IMR-90 (cell line): ENCODE data around the gene RHOH.

ENCODE experiments used
- FOS ChIP-seq: fragments of 150-350 bp; IDR thresholded peaks from 2 replicates; pipeline ENCODE4 v1.6.1; 2016; ENCODE audit warnings: low read depth, low read length
- MXI1 ChIP-seq: IDR thresholded peaks from 2 replicates; pipeline ENCODE4 v1.6.1; 2012; ENCODE audit warnings: low read depth, mild to moderate bottlenecking, low read length, moderate library complexity, borderline replicate concordance
- POLR2A ChIP-seq: IDR thresholded peaks from 2 replicates; pipeline ENCODE4 v1.6.1; 2012; ENCODE audit warnings: mild to moderate bottlenecking, low read depth, low read length
- RAD21 ChIP-seq: IDR thresholded peaks from 2 replicates; pipeline ENCODE4 v1.6.1; 2012; ENCODE audit warnings: low read length, improper control_type of control experiment
- RCOR1 ChIP-seq: IDR thresholded peaks from 2 replicates; pipeline ENCODE4 v1.6.1; 2012; ENCODE audit warnings: mild to moderate bottlenecking, low read length, improper control_type of control experiment; ENCODE audit not compliant: insufficient replicate concordance
- SMC3 ChIP-seq: fragments of 150-350 bp; IDR thresholded peaks from 2 replicates; pipeline ENCODE4 v1.6.1; 2016; ENCODE audit warnings: low read depth, mild to moderate bottlenecking, antibody characterized with exemption, low read length, moderate library complexity
- TF ChIP-seq, protein P1 (sequence below): conservative IDR thresholded peaks from 2 replicates; pipeline ENCODE4 v1.5.1; 2012; ENCODE audit warnings: mild to moderate bottlenecking, low read depth, low read length, improper control_type of control experiment
- TF ChIP-seq, protein P2 (sequence below): fragments of 150-350 bp; IDR thresholded peaks from 2 replicates; pipeline ENCODE4 v1.6.1; 2017; ENCODE audit warnings: mild to moderate bottlenecking, antibody characterized with exemption, low read length, low read depth

DNA sequence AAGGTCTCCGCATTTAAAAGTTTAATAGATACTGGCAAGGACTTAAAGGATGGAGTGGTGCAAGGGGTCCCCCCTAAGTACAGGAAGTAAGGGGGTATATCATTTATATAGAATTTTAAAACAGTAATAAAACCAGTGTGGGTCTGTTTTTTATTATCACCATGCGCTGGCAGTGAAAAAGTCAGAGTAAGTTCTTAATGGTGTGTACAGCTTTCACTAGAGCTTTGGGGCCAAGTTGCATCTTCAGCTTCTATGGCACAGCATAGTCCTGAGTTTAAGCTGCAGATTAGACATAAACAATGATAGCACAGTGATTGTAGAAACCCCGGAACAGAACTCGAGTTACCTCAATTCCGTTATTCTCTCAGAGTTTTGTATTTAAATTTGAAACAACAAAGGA is 27.6 kb downstream of the RHOH start:
- TF ChIP-seq, protein P1, sequence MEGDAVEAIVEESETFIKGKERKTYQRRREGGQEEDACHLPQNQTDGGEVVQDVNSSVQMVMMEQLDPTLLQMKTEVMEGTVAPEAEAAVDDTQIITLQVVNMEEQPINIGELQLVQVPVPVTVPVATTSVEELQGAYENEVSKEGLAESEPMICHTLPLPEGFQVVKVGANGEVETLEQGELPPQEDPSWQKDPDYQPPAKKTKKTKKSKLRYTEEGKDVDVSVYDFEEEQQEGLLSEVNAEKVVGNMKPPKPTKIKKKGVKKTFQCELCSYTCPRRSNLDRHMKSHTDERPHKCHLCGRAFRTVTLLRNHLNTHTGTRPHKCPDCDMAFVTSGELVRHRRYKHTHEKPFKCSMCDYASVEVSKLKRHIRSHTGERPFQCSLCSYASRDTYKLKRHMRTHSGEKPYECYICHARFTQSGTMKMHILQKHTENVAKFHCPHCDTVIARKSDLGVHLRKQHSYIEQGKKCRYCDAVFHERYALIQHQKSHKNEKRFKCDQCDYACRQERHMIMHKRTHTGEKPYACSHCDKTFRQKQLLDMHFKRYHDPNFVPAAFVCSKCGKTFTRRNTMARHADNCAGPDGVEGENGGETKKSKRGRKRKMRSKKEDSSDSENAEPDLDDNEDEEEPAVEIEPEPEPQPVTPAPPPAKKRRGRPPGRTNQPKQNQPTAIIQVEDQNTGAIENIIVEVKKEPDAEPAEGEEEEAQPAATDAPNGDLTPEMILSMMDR, result no peak
- TF ChIP-seq MXI1, result no peak
- no peak for TF ChIP-seq RAD21
- no peak for TF ChIP-seq POLR2A
- TF ChIP-seq SMC3, result no peak
- no peak for TF ChIP-seq RCOR1
- TF ChIP-seq, protein P2, sequence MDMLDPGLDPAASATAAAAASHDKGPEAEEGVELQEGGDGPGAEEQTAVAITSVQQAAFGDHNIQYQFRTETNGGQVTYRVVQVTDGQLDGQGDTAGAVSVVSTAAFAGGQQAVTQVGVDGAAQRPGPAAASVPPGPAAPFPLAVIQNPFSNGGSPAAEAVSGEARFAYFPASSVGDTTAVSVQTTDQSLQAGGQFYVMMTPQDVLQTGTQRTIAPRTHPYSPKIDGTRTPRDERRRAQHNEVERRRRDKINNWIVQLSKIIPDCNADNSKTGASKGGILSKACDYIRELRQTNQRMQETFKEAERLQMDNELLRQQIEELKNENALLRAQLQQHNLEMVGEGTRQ, result no peak
- TF ChIP-seq FOS, result no peak
